CD4-positive, alpha-beta T cell treated with Interleukin-15 for 4 hours (primary cell): ENCODE results near the gene MID1.

Source experiments
- DNase-seq: peaks from one replicate; pipeline ENCODE4 v3.0.0-alpha.2; 2020; ENCODE audit warnings: low spot score

MID1 gene

GRCh38 chrX:10429908-10430307 is 190.5 kb downstream of the MID1 start:
- DNase-seq: no peak

- DNase-seq: no peak
These were observed 193.1 kb downstream of the MID1 start for GRCh38 chrX:10427249-10427648.

GRCh38 chrX:10423716-10424115 is 196.7 kb downstream of the MID1 start:
- DNase-seq: no peak

- no peak for DNase-seq
These were observed 200.3 kb downstream of the MID1 start for GRCh38 chrX:10420134-10420533.

GRCh38 chrX:10416424-10416823 is 204.0 kb downstream of the MID1 start:
- DNase-seq: no peak

GRCh38 chrX:10415306-10416001 is 204.9 kb downstream of the MID1 start:
- no peak for DNase-seq

- no peak for DNase-seq
These were observed 205.5 kb downstream of the MID1 start for GRCh38 chrX:10414862-10415261.

GRCh38 chrX:10414156-10414824 is 206.1 kb downstream of the MID1 start:
- DNase-seq: no peak

GRCh38 chrX:10404436-10404835 is 215.9 kb downstream of the MID1 start:
- DNase-seq: no peak

- no peak for DNase-seq
These were observed 219.1 kb downstream of the MID1 start for GRCh38 chrX:10401239-10401638.

- no peak for DNase-seq
These were observed 221.2 kb downstream of the MID1 start for GRCh38 chrX:10399043-10399741.

GRCh38 chrX:10398215-10398614 is 222.2 kb downstream of the MID1 start:
- DNase-seq: no peak

GRCh38 chrX:10397349-10397748 is 223.0 kb downstream of the MID1 start:
- DNase-seq: no peak

GRCh38 chrX:10395643-10396042 is 224.7 kb downstream of the MID1 start:
- no peak for DNase-seq
